BLaER1 treated with 17β-estradiol and CSF1 and Interleukin-3, amounts not matched to agents 10 nM and 100 nM (cell line): ENCODE results near the gene AGAP1.

Source experiments
- H3K27ac ChIP-seq, 11 experiments: shearing (Covaris generic); formaldehyde crosslinking; 2 replicates each; pipeline ENCODE4 v1.8.1; 2022
- H3K27me3 ChIP-seq, 11 experiments: shearing (Covaris generic); formaldehyde crosslinking; 2 replicates each; pipeline ENCODE4 v1.8.1; 2022
- H3K36me3 ChIP-seq, 11 experiments: shearing (Covaris generic); formaldehyde crosslinking; 2 replicates each; pipeline ENCODE4 v1.8.1; 2022
- H3K4me1 ChIP-seq, 10 experiments: shearing (Covaris generic); formaldehyde crosslinking; 2 replicates each; pipeline ENCODE4 v1.8.1; 2022
- H3K4me2 ChIP-seq, 11 experiments: shearing (Covaris generic); formaldehyde crosslinking; 2 replicates each; pipeline ENCODE4 v1.8.1; 2022
- H3K4me3 ChIP-seq, 10 experiments: shearing (Covaris generic); formaldehyde crosslinking; 2 replicates each; pipeline ENCODE4 v1.8.1; 2022
- H3K9ac ChIP-seq, 11 experiments: shearing (Covaris generic); formaldehyde crosslinking; 2 replicates each; pipeline ENCODE4 v1.8.1; 2022
- H3K9me3 ChIP-seq, 11 experiments: shearing (Covaris generic); formaldehyde crosslinking; replicated peaks in 1 of 11; 2 replicates each; pipeline ENCODE4 v1.8.1; 2022
- H4K20me1 ChIP-seq, 11 experiments: shearing (Covaris generic); formaldehyde crosslinking; 2 replicates each; pipeline ENCODE4 v1.8.1; 2022
- Cebpa-rat ChIP-seq, 11 experiments: shearing (Covaris generic); IDR thresholded peaks; 2 replicates each; pipeline ENCODE4 v1.8.1; 2022

The AGAP1 gene

GRCh38 chr2:236117401-236117800, 623.6 kb downstream of the AGAP1 start:
- Histone ChIP-seq H4K20me1 (peaks cover 0 to 15% (median 0%) of the 10 kb centered on the region in 11 experiments; a peak in 3 of 22 replicates), H3K27ac (no peak overlapping the region), H3K9ac (no peak overlapping the region), H3K4me3 (no peak overlapping the region), H3K4me1 (peaks cover 0 to 14% (median 10%) of the 10 kb centered on the region in 10 experiments; a peak in 8 of 20 replicates), H3K4me2 (no peak overlapping the region), H3K36me3 (peaks cover 0 to 22% (median 4%) of the 10 kb centered on the region in 11 experiments; a peak in 9 of 22 replicates), H3K9me3 (no peaks in the 10 kb centered on the region), H3K27me3 (no peaks in the 10 kb centered on the region)
- no peak for TF ChIP-seq Cebpa-rat (IDR thresholded peaks at IDR 0.05)

DNA sequence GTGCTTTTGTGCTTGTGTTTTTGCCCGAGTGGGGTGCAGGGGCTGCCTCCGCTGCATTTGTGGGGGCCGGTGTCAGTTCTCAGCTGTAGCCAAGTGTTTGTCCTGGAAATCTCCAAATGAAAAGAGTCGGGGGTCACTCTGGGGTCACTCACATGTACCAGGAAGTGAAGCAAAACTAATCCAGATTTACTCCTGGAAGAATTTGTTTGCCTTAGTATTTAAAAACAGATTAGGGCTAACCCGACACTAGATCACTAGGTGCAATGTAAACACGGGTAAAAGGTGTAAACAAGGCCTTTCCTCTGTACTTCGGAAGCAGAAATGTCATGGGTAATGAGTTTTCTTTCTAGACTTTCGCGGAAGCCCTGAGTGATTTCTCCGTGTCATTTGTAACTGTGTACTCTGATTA, 624.0 kb downstream of the AGAP1 start:
- peaks cover 0 to 15% (median 0%) of the 10 kb centered on the region in 11 experiments; a peak in 3 of 22 replicates for H4K20me1 ChIP-seq
- no peaks in the 10 kb centered on the region for H3K27me3 ChIP-seq
- TF ChIP-seq Cebpa-rat (IDR thresholded peaks at IDR 0.05): no peak
- no peak overlapping the region for H3K4me2 ChIP-seq
- H3K9me3 ChIP-seq: no peaks in the 10 kb centered on the region
- peaks cover 0 to 14% (median 10%) of the 10 kb centered on the region in 10 experiments; a peak in 8 of 20 replicates for H3K4me1 ChIP-seq
- no peak overlapping the region for H3K27ac ChIP-seq
- H3K4me3 ChIP-seq: no peak overlapping the region
- no peak overlapping the region for H3K9ac ChIP-seq
- peaks cover 0 to 22% (median 8%) of the 10 kb centered on the region in 11 experiments; a peak in 9 of 22 replicates for H3K36me3 ChIP-seq

- Histone ChIP-seq H3K9ac (no peak overlapping the region), H3K4me2 (peak overlapping the region in 4 of 11 experiments; percentile 9 to 32 (median 24); a peak in 3 of 22 replicates), H3K36me3 (peaks cover 0 to 33% (median 13%) of the 10 kb centered on the region in 11 experiments; a peak in 12 of 22 replicates), H3K27me3 (no peaks in the 10 kb centered on the region), H3K9me3 (no peaks in the 10 kb centered on the region), H3K4me1 (peaks cover 0 to 14% (median 10%) of the 10 kb centered on the region in 10 experiments; a peak in 8 of 20 replicates), H4K20me1 (peaks cover 0 to 15% (median 0%) of the 10 kb centered on the region in 11 experiments; a peak in 3 of 22 replicates), H3K27ac (no peak overlapping the region), H3K4me3 (no peak overlapping the region)
- TF ChIP-seq Cebpa-rat (IDR thresholded peaks at IDR 0.05): no peak
These were observed 625.2 kb downstream of the AGAP1 start for GRCh38 chr2:236119003-236119402.

- Histone ChIP-seq H4K20me1 (peaks cover 0 to 15% (median 0%) of the 10 kb centered on the region in 11 experiments; a peak in 3 of 22 replicates), H3K4me1 (peaks cover 3 to 17% (median 12%) of the 10 kb centered on the region in 10 experiments; a peak in 19 of 20 replicates), H3K4me3 (no peak overlapping the region), H3K9ac (no peak overlapping the region), H3K27ac (no peak overlapping the region), H3K27me3 (no peaks in the 10 kb centered on the region), H3K36me3 (peaks cover 0 to 36% (median 15%) of the 10 kb centered on the region in 11 experiments; a peak in 14 of 22 replicates), H3K9me3 (no peaks in the 10 kb centered on the region), H3K4me2 (peak overlapping the region in 6 of 11 experiments; percentile 4 to 32 (median 24); a peak in 7 of 22 replicates)
- TF ChIP-seq Cebpa-rat (IDR thresholded peaks at IDR 0.05): no peak
These were observed 625.6 kb downstream of the AGAP1 start for GRCh38 chr2:236119476-236119875.

DNA sequence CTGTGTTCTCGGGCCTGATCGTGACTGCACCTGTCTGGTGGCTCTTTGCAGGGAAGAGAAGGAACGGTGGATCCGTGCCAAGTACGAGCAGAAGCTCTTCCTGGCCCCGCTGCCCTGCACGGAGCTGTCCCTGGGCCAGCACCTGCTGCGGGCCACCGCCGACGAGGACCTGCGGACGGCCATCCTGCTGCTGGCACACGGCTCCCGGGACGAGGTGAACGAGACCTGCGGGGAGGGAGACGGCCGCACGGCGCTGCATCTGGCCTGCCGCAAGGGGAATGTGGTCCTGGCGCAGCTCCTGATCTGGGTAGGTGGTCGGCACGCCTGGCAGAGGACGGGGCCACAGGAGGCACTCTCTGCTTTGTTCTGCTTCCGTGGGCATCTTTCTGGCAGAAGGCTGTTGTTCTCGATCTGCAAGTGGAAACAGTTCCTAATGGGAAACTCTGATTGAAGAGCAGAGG, 626.3 kb downstream of the AGAP1 start:
- no peak for TF ChIP-seq Cebpa-rat (IDR thresholded peaks at IDR 0.05)
- Histone ChIP-seq H4K20me1 (peaks cover 0 to 15% (median 0%) of the 10 kb centered on the region in 11 experiments; a peak in 3 of 22 replicates), H3K4me1 (peaks cover 9 to 24% (median 19%) of the 10 kb centered on the region in 10 experiments), H3K27ac (no peak overlapping the region), H3K36me3 (peaks cover 0 to 41% (median 21%) of the 10 kb centered on the region in 11 experiments; a peak in 16 of 22 replicates), H3K4me3 (no peak overlapping the region), H3K9me3 (no peaks in the 10 kb centered on the region), H3K27me3 (no peaks in the 10 kb centered on the region), H3K9ac (no peak overlapping the region), H3K4me2 (peak overlapping the region in 3 of 11 experiments; percentile 21 to 32 (median 32); a peak in 4 of 22 replicates)

DNA sequence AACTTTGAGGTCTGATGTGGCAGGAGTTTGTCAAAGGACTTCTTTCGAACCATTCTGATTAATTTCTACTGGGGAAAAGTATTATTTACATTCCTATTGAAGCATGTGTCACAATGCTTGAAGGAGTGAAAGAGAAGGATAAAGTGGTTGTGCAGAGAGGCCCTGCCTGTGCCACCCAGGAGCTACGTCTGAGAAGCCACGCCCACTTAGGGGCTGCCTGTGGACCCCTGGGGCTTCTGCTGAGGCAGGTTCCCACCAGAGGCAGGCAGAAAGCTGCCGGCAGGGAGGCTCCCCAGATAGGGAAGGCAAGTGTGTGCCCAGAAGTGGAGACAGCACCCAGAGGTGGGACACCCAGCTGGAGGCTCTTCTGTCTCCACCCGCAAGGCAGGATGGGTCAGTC, 627.0 kb downstream of the AGAP1 start:
- peaks cover 0 to 15% (median 0%) of the 10 kb centered on the region in 11 experiments; a peak in 3 of 22 replicates for H4K20me1 ChIP-seq
- H3K9me3 ChIP-seq: no peaks in the 10 kb centered on the region
- H3K9ac ChIP-seq: no peak overlapping the region
- no peak overlapping the region for H3K27ac ChIP-seq
- no peak overlapping the region for H3K4me3 ChIP-seq
- H3K4me2 ChIP-seq: no peak overlapping the region
- TF ChIP-seq Cebpa-rat (IDR thresholded peaks at IDR 0.05): no peak
- no peaks in the 10 kb centered on the region for H3K27me3 ChIP-seq
- H3K36me3 ChIP-seq: peaks cover 0 to 48% (median 26%) of the 10 kb centered on the region in 11 experiments; a peak in 18 of 22 replicates
- H3K4me1 ChIP-seq: peaks cover 9 to 26% (median 22%) of the 10 kb centered on the region in 10 experiments

DNA sequence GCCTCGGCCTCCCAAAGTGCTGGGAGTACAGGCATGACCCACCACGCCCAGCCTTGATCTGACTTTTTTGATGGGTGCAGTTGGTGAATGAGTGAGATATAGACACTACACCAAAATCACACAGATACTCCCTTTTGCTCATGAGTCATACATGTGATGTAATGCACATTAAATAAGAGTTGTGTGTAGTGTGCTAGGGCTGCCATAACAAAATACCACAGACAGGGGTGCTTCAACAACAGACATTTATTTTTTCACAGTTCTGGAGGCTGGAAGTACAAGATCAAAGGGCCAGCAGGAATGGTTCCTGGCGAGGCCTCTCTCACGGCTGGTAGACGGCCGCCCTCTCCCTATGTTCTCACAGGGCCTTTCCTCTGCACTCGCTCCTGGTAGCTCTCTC, 627.7 kb downstream of the AGAP1 start:
- H3K4me2 ChIP-seq: no peak overlapping the region
- H3K36me3 ChIP-seq: peaks cover 0 to 55% (median 31%) of the 10 kb centered on the region in 11 experiments; a peak in 18 of 22 replicates
- peaks cover 0 to 15% (median 0%) of the 10 kb centered on the region in 11 experiments; a peak in 3 of 22 replicates for H4K20me1 ChIP-seq
- H3K4me1 ChIP-seq: peaks cover 9 to 27% (median 24%) of the 10 kb centered on the region in 10 experiments
- no peak overlapping the region for H3K9ac ChIP-seq
- TF ChIP-seq Cebpa-rat (IDR thresholded peaks at IDR 0.05): no peak
- H3K27ac ChIP-seq: no peak overlapping the region
- no peaks in the 10 kb centered on the region for H3K27me3 ChIP-seq
- H3K9me3 ChIP-seq: no peaks in the 10 kb centered on the region
- no peak overlapping the region for H3K4me3 ChIP-seq

DNA sequence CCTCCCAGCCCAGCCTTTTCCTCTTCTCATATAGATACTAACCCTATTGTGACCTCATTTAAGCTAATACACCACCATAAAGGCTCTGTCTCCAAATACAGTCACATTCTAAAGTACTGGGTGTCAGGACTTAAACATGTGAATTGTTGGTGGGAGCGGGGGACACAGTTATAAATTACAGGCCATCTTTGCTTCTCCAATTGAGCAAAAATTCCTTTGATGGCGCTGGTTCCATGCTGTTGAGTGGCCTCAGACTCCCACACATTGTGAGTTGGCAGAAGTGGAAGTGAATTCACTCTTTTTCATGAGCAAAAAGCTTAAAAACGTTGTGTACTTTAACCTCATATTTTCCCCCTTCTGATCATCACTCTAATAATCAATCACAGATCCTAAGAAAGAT, 628.4 kb downstream of the AGAP1 start:
- Histone ChIP-seq H3K4me3 (no peak overlapping the region), H3K9ac (no peak overlapping the region), H3K36me3 (peaks cover 0 to 60% (median 35%) of the 10 kb centered on the region in 11 experiments; a peak in 18 of 22 replicates), H3K4me2 (no peak overlapping the region), H4K20me1 (peaks cover 0 to 15% (median 0%) of the 10 kb centered on the region in 11 experiments; a peak in 3 of 22 replicates), H3K9me3 (no peaks in the 10 kb centered on the region), H3K27me3 (no peaks in the 10 kb centered on the region), H3K4me1 (peaks cover 9 to 34% (median 31%) of the 10 kb centered on the region in 10 experiments), H3K27ac (no peak overlapping the region)
- TF ChIP-seq Cebpa-rat (IDR thresholded peaks at IDR 0.05): no peak

- Histone ChIP-seq H3K9me3 (no peaks in the 10 kb centered on the region), H3K4me1 (peaks cover 9 to 36% (median 32%) of the 10 kb centered on the region in 10 experiments), H3K9ac (no peak overlapping the region)
These were observed 629.9 kb downstream of the AGAP1 start for GRCh38 chr2:236123716-236124115.

More at GRCh38 chr2:236123716-236124115, 629.9 kb downstream of the AGAP1 start:
- Histone ChIP-seq H3K4me3 (no peak overlapping the region), H3K27ac (no peak overlapping the region), H3K36me3 (peaks cover 0 to 74% (median 43%) of the 10 kb centered on the region in 11 experiments; a peak in 18 of 22 replicates), H4K20me1 (peaks cover 0 to 15% (median 0%) of the 10 kb centered on the region in 11 experiments; a peak in 3 of 22 replicates), H3K4me2 (no peak overlapping the region), H3K27me3 (no peaks in the 10 kb centered on the region)
- no peak for TF ChIP-seq Cebpa-rat (IDR thresholded peaks at IDR 0.05)
